Peyer's patch (tissue), 4 donors: ENCODE results near the gene MTG2. TPM values are rescaled to one million over a fixed set of nuclear protein-coding genes. Genes with fewer than 3 reads are reported as not detected.

ENCODE experiments used
- DNase-seq, 3 donors: peaks; one replicate each; pipeline ENCODE4 v3.0.0-alpha.2; 2017 to 2019
- H3K27ac ChIP-seq, 4 donors: fragments of 200-600 bp; sonication (generic); one replicate each; pipeline ENCODE4 v1.5.1; 2016 to 2019
- H3K27me3 ChIP-seq, 2 donors: fragments of 200-600 bp; sonication (generic); one replicate each; pipeline ENCODE4 v1.5.1; 2019
- H3K36me3 ChIP-seq, 3 donors: fragments of 200-600 bp; sonication (generic); one replicate each; pipeline ENCODE4 v1.5.1; 2016 to 2019
- H3K4me1 ChIP-seq, 4 donors: fragments of 200-600 bp; sonication (generic); one replicate each; pipeline ENCODE4 v1.5.1; 2016 to 2019
- H3K4me3 ChIP-seq, 4 donors: fragments of 200-600 bp; sonication (generic); 1 replicate in 3 of 4; 2 replicates in 1 of 4; pipeline ENCODE4 v1.5.1; 2016 to 2019; ENCODE audit warnings: mild to moderate bottlenecking in 1 of 4
- H3K9me3 ChIP-seq, 4 donors: fragments of 200-600 bp; sonication (generic); one replicate each; pipeline ENCODE4 v1.5.1; 2016 to 2019; ENCODE audit warnings: mild to moderate bottlenecking in 1 of 4
- POLR2A ChIP-seq, 2 donors: fragments of 450-650 bp; IDR thresholded peaks; one replicate each; pipeline ENCODE4 v1.5.1; 2017; ENCODE audit warnings: antibody characterized with exemption in 2 of 2, mild to moderate bottlenecking in 2 of 2, moderate library complexity in 2 of 2
- total RNA-seq, 4 donors: library from RNA; depleted of rRNA; stranded (reverse); fragments of >200 nt; gene quantifications; one replicate each; pipeline ENCODE4 v1.1.0, GENCODE V29; 2016
- TF ChIP-seq, protein P1 (sequence below), 6 experiments: fragments of 450-650 bp in 4 of 6; fragments of 200-600 bp in 2 of 6; sonication (generic) in 1 of 6; IDR thresholded peaks; one replicate each; pipeline ENCODE4 v1.5.1; 2017 to 2019; ENCODE audit warnings: antibody characterized with exemption in 6 of 6, mild to moderate bottlenecking in 3 of 6, moderate library complexity in 1 of 6

MTG2 gene
- total RNA-seq, 4 donors from 2014 or later = 23.1 to 62.2 (median 31.6) TPM

GRCh38 chr20:62222266-62222850, 39.5 kb downstream of the MTG2 start:
- TF ChIP-seq, protein P1, sequence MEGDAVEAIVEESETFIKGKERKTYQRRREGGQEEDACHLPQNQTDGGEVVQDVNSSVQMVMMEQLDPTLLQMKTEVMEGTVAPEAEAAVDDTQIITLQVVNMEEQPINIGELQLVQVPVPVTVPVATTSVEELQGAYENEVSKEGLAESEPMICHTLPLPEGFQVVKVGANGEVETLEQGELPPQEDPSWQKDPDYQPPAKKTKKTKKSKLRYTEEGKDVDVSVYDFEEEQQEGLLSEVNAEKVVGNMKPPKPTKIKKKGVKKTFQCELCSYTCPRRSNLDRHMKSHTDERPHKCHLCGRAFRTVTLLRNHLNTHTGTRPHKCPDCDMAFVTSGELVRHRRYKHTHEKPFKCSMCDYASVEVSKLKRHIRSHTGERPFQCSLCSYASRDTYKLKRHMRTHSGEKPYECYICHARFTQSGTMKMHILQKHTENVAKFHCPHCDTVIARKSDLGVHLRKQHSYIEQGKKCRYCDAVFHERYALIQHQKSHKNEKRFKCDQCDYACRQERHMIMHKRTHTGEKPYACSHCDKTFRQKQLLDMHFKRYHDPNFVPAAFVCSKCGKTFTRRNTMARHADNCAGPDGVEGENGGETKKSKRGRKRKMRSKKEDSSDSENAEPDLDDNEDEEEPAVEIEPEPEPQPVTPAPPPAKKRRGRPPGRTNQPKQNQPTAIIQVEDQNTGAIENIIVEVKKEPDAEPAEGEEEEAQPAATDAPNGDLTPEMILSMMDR (IDR thresholded peaks at IDR 0.05) = no peak
- TF ChIP-seq POLR2A (IDR thresholded peaks at IDR 0.05) = no peak
- peaks cover 2 to 29% of the 10 kb centered on the region in 2 donors for H3K27me3 ChIP-seq

DNA sequence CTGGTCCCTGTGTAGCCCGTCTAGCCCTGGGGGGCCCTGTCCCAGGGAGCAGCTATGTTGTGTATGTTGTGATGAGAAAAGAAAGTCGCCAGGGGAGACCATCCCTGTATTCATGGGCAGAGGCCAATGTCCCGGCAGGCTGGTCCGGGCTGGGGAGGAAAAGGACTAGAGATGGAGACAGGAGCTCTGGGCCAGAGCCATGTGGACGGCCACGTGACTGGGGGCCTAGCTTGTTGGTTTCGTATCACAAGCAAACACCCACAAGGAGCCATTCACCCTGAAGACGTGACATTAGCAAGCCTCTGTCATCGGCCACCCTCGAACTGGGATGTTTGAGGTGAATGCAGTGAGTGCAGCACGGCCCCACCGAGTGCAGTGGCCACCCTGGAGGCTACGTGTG, 40.1 kb downstream of the MTG2 start:
- Histone ChIP-seq H3K9me3 (no peaks in the 10 kb centered on the region), H3K27ac (no peak overlapping the region), H3K36me3 (no peaks in the 10 kb centered on the region), H3K27me3 (peaks cover 2 to 29% of the 10 kb centered on the region in 2 donors), H3K4me1 (peaks cover 0 to 14% (median 5%) of the 10 kb centered on the region in 4 donors), H3K4me3 (no peak overlapping the region)
- TF ChIP-seq POLR2A (IDR thresholded peaks at IDR 0.05) = no peak
- TF ChIP-seq, protein P1 (IDR thresholded peaks at IDR 0.05) = no peak
- DNase-seq = no peak

More at GRCh38 chr20:62222266-62222850, 39.5 kb downstream of the MTG2 start:
- H3K4me3 ChIP-seq = no peak overlapping the region
- no peaks in the 10 kb centered on the region for H3K9me3 ChIP-seq
- peaks cover 0 to 14% (median 5%) of the 10 kb centered on the region in 4 donors for H3K4me1 ChIP-seq
- DNase-seq = no peak
- no peaks in the 10 kb centered on the region for H3K36me3 ChIP-seq
- H3K27ac ChIP-seq = no peak overlapping the region

DNA sequence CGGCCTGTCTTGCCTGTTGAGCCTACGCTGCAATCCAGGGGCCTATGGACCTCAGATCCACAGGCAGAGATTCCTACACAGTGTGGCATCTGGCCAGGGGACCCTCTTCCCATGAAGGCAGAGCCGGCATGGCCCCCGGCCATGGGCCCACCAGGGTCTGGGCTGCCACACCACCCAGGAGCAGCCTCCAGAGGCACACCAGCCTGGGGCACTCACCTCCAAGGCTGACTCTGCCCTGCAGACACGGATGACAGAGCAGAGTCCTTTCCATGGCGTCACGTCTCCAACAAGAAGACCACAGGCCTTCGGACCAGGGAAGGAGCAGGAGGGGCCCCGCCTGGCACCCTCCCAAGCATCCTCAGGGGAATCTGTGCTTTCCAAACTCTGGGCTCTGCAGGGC, 40.7 kb downstream of the MTG2 start:
- TF ChIP-seq, protein P1 (IDR thresholded peaks at IDR 0.05) = no peak
- no peak for TF ChIP-seq POLR2A (IDR thresholded peaks at IDR 0.05)
- Histone ChIP-seq H3K27ac (no peak overlapping the region), H3K27me3 (peaks cover 2 to 29% of the 10 kb centered on the region in 2 donors), H3K4me3 (no peak overlapping the region), H3K36me3 (no peaks in the 10 kb centered on the region), H3K4me1 (peaks cover 0 to 14% (median 5%) of the 10 kb centered on the region in 4 donors), H3K9me3 (no peaks in the 10 kb centered on the region)
- no peak for DNase-seq

DNA sequence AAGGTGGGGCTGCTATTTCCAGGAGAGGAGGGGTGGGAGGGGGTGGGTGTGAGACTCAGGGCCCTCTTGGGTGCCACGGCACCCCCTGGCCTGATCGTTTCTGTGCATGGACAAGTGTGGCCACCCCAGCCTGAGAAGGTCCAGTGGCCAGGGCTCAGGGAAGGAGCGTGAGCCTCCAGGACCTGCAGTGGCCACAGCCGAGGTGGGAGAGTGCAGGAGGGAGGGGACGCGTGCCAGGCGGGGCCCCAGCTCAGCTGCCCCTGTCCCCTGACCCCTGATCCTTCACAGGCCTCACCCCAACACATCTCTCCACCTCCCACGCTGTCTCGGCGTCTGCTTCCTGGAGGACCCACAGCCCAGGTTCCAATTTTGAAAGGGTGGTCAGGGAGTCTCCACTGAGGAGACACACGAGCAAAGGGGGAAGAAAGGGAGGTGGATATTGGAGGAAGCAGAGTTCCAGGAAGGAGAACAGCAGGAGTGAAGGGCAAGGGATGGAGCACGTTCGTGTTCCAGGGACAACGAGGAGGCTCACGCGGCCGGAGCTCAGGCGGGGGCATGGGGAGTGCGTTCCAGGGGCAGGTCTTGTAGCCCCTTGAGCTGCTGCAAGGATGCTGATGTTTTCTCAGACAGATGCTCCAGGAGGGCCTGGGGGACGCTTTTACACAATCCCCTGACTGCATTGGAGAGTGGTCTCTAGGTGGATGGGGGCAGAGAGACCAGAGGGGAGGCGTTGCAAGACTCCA, 41.5 kb downstream of the MTG2 start:
- Histone ChIP-seq H3K9me3 (no peaks in the 10 kb centered on the region), H3K27ac (no peak overlapping the region), H3K4me1 (peaks cover 0 to 11% (median 5%) of the 10 kb centered on the region in 4 donors), H3K27me3 (peaks cover 2 to 22% of the 10 kb centered on the region in 2 donors), H3K4me3 (no peak overlapping the region), H3K36me3 (no peaks in the 10 kb centered on the region)
- no peak for DNase-seq
- TF ChIP-seq, protein P1 (IDR thresholded peaks at IDR 0.05) = no peak
- TF ChIP-seq POLR2A (IDR thresholded peaks at IDR 0.05) = no peak

GRCh38 chr20:62225026-62225425, 42.2 kb downstream of the MTG2 start:
- no peaks in the 10 kb centered on the region for H3K36me3 ChIP-seq

More at GRCh38 chr20:62225026-62225425, 42.2 kb downstream of the MTG2 start:
- Histone ChIP-seq H3K27ac (no peak overlapping the region), H3K27me3 (peaks cover 2 to 19% of the 10 kb centered on the region in 2 donors), H3K4me1 (peaks cover 0 to 9% (median 3%) of the 10 kb centered on the region in 4 donors), H3K9me3 (no peaks in the 10 kb centered on the region), H3K4me3 (no peak overlapping the region)
- TF ChIP-seq POLR2A (IDR thresholded peaks at IDR 0.05) = no peak
- TF ChIP-seq, protein P1 (IDR thresholded peaks at IDR 0.05) = no peak
- DNase-seq = no peak
